Hepatocyte (in vitro differentiated cells): ENCODE results near the gene RFTN1. TPM values are rescaled to one million over a fixed set of nuclear protein-coding genes. Genes with fewer than 3 reads are reported as not detected.

ENCODE experiments used
- DNase-seq: peaks from one replicate; pipeline ENCODE4 v3.0.0-alpha.2; 2016; ENCODE audit warnings: low spot score
- H2AFZ ChIP-seq: fragments of 200-600 bp; sonication (generic); 2 replicates; pipeline ENCODE4 v1.6.0; 2016; ENCODE audit warnings: antibody characterized with exemption, mild to moderate bottlenecking
- H3K27ac ChIP-seq: fragments of 200-600 bp; sonication (generic); 2 replicates; pipeline ENCODE4 v1.5.1; 2016; ENCODE audit warnings: mild to moderate bottlenecking
- H3K27me3 ChIP-seq: fragments of 200-600 bp; sonication (generic); 2 replicates; pipeline ENCODE4 v1.6.1; 2016
- H3K36me3 ChIP-seq: fragments of 200-600 bp; sonication (generic); replicated peaks from 2 replicates; pipeline ENCODE4 v1.5.1; 2016; ENCODE audit warnings: low read depth; ENCODE audit not compliant: insufficient read depth
- H3K4me1 ChIP-seq: fragments of 200-600 bp; sonication (generic); 2 replicates; pipeline ENCODE4 v1.5.1; 2016; ENCODE audit warnings: mild to moderate bottlenecking, moderate library complexity; ENCODE audit not compliant: insufficient read depth
- H3K4me2 ChIP-seq: fragments of 200-600 bp; sonication (generic); 2 replicates; pipeline ENCODE4 v1.6.0; 2016
- H3K4me3 ChIP-seq: fragments of 200-600 bp; sonication (generic); 2 replicates; pipeline ENCODE4 v1.5.1; 2016; ENCODE audit warnings: mild to moderate bottlenecking
- H3K79me2 ChIP-seq: fragments of 200-600 bp; sonication (generic); 2 replicates; pipeline ENCODE4 v1.6.0; 2017; ENCODE audit warnings: mild to moderate bottlenecking
- H3K9me2 ChIP-seq: fragments of 200-600 bp; sonication (generic); replicated peaks from 2 replicates; pipeline ENCODE4 v1.6.0; 2017; ENCODE audit warnings: mild to moderate bottlenecking; ENCODE audit not compliant: insufficient read depth
- H3K9me3 ChIP-seq: fragments of 200-600 bp; sonication (generic); 2 replicates; pipeline ENCODE4 v1.5.1; 2016; ENCODE audit warnings: low read depth, mild to moderate bottlenecking
- H4K20me1 ChIP-seq: fragments of 200-600 bp; sonication (generic); 2 replicates; pipeline ENCODE4 v1.6.0; 2016; ENCODE audit warnings: mild to moderate bottlenecking; ENCODE audit not compliant: insufficient read depth, poor library complexity, severe bottlenecking
- CTCF ChIP-seq: fragments of 200-600 bp; sonication (generic); IDR thresholded peaks from 2 replicates; pipeline ENCODE4 v1.5.1; 2016; ENCODE audit warnings: antibody characterized with exemption, mild to moderate bottlenecking; ENCODE audit not compliant: poor library complexity
- EZH2 ChIP-seq: fragments of 200-600 bp; sonication (generic); IDR thresholded peaks from 2 replicates; pipeline ENCODE4 v1.6.1; 2016; ENCODE audit warnings: antibody characterized with exemption, mild to moderate bottlenecking, borderline replicate concordance
- EZH2phosphoT487 ChIP-seq: fragments of 200-600 bp; sonication (generic); IDR thresholded peaks from one replicate; pipeline ENCODE4 v1.6.1; 2018; ENCODE audit warnings: antibody characterized with exemption, mild to moderate bottlenecking, low read depth, moderate library complexity; ENCODE audit not compliant: unreplicated experiment, severe bottlenecking
- WGBS: methylation state at CpG from one replicate; pipeline ENCODE4 v1.1.6; 2016; ENCODE audit warnings: low lambda C conversion rate; ENCODE audit errors: missing lambda C conversion rate; 5-methylcytosine and 5-hydroxymethylcytosine counted together
- polyA plus RNA-seq: library from polyadenylated mRNA; unstranded; fragments of >200 nt; fragmentation: Nextera tagmentation; extraction: Ambion mirVana; gene quantifications from 2 replicates; pipeline ENCODE4 v1.2.1, GENCODE V29; 2016
- total RNA-seq: library from RNA; depleted of rRNA; stranded (reverse); fragments of >200 nt; gene quantifications from 2 replicates; pipeline ENCODE4 v1.2.3, GENCODE V29; 2014

RFTN1 gene
- total and polyA plus RNA-seq, 2 experiments from 2014 or later, result 10.0 to 14.9 TPM

- no peak overlapping the region for H3K27ac ChIP-seq
- no peaks in the 10 kb centered on the region for H3K36me3 ChIP-seq
- DNase-seq, result no peak
- no peak for TF ChIP-seq EZH2
- no peak for TF ChIP-seq CTCF
- no peak for TF ChIP-seq EZH2phosphoT487
- peaks cover 15% of the 10 kb centered on the region for H3K4me1 ChIP-seq
- H3K4me2 ChIP-seq, result no peak overlapping the region
- H3K27me3 ChIP-seq, result no peaks in the 10 kb centered on the region
- H3K9me2 ChIP-seq, result no peaks in the 10 kb centered on the region
- H3K79me2 ChIP-seq, result no peaks in the 10 kb centered on the region
- 88% methylated on average over 3 of the region's 3 CpGs for WGBS
- no peaks in the 10 kb centered on the region for H4K20me1 ChIP-seq
- no peak overlapping the region for H2AFZ ChIP-seq
- no peak overlapping the region for H3K4me3 ChIP-seq
- no peaks in the 10 kb centered on the region for H3K9me3 ChIP-seq
Measured at GRCh38 chr3:16488637-16489036, 24.9 kb downstream of the RFTN1 start.

GRCh38 chr3:16487511-16488175, 25.9 kb downstream of the RFTN1 start:
- no peak for DNase-seq
- H3K9me2 ChIP-seq, result no peaks in the 10 kb centered on the region
- no peak overlapping the region for H3K4me3 ChIP-seq
- no peaks in the 10 kb centered on the region for H4K20me1 ChIP-seq
- WGBS, result 95% methylated on average over 11 of the region's 11 CpGs
- no peaks in the 10 kb centered on the region for H3K36me3 ChIP-seq
- no peak overlapping the region for H3K27ac ChIP-seq
- TF ChIP-seq EZH2, result no peak
- no peak for TF ChIP-seq EZH2phosphoT487
- TF ChIP-seq CTCF, result no peak
- H3K9me3 ChIP-seq, result no peaks in the 10 kb centered on the region
- peaks cover 16% of the 10 kb centered on the region for H3K4me1 ChIP-seq
- H3K27me3 ChIP-seq, result no peaks in the 10 kb centered on the region
- no peak overlapping the region for H2AFZ ChIP-seq
- H3K79me2 ChIP-seq, result no peaks in the 10 kb centered on the region
- no peak overlapping the region for H3K4me2 ChIP-seq

DNA sequence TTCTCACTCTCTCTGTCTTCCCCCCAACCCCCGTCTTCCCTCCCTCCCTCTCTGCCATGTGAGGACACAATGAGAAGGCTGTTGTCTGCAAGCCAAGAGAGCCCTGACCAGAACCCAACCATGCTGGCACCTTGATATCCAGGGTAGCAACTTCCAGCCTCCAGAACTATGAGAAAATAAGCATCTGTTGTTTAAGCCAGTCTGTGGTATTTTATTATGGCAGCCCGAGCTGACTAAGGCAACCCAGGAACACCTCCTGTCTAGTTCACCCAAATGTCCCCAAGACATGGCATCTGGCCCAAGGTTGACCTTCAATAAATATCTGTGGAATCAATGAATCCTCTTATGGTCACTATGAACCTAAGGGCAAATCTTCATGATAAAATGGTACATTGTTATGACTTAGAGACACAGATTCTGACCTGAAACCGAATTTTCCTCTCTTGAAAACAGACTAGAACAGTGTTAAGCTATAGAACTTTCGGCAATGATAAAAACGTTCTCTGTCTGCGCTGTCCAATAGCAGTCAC, 26.5 kb downstream of the RFTN1 start:
- 90% methylated on average over 6 of the region's 6 CpGs for WGBS
- no peaks in the 10 kb centered on the region for H3K9me3 ChIP-seq
- no peaks in the 10 kb centered on the region for H3K36me3 ChIP-seq
- peaks cover 17% of the 10 kb centered on the region for H3K4me1 ChIP-seq
- H4K20me1 ChIP-seq, result no peaks in the 10 kb centered on the region
- H2AFZ ChIP-seq, result no peak overlapping the region
- no peak overlapping the region for H3K27ac ChIP-seq
- TF ChIP-seq EZH2phosphoT487, result no peak
- TF ChIP-seq CTCF, result no peak
- TF ChIP-seq EZH2, result no peak
- no peak for DNase-seq
- no peak overlapping the region for H3K4me2 ChIP-seq
- H3K27me3 ChIP-seq, result no peaks in the 10 kb centered on the region
- no peaks in the 10 kb centered on the region for H3K79me2 ChIP-seq
- no peaks in the 10 kb centered on the region for H3K9me2 ChIP-seq
- H3K4me3 ChIP-seq, result no peak overlapping the region
